22Rv1 (cell line): ENCODE measurements around the gene ACSM2B.

Source experiments
- CTCF ChIP-seq: fragments of 450-650 bp; IDR thresholded peaks from 2 replicates; pipeline ENCODE4 v1.5.1; 2017; ENCODE audit warnings: mild to moderate bottlenecking
- ZFX ChIP-seq: fragments of 450-650 bp; IDR thresholded peaks from 2 replicates; pipeline ENCODE4 v1.6.1; 2017; ENCODE audit warnings: antibody characterized with exemption, borderline replicate concordance

DNA sequence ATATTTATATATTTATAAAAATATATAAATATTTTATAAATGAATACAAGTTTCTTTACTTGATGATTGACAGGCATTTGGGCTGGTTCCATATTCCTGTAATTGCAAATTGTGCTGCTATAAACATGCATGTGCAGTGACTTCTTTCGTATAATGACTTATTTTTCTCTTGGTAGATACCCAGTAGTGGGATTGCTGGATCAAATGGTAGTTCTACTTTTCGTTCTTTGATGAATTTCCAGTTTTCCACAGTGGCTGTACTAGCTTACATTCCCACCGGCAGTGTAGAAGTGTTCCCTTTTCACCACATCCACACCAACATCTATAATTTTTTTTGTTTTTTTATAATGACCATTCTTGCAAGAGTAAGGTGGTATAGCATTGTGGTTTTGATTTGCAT is 7.8 kb downstream of the ACSM2B start:
- no peak for TF ChIP-seq CTCF
- TF ChIP-seq ZFX = no peak
